ENCODE measurements around the gene GET4.

DNA sequence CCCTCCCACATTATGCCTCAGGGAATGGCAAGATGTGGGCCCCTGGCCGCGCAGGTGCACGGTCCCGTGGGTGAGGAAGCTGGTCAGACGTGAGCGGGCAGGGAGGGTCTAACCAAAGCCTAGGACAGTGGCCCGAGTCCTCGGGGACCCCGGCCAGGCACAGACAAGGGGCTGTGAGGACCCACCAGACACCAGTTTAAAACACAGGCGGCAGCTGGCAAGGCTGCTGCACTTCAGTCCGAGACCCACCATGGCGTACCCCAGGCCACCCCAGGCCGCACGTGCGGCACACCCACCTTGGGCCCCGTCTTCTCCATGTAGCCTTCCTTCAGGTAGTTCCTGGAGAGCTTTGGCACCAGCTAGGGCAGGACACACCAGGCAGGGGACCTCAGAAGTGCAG is 23.5 kb downstream of the GET4 start:
- TF ChIP-seq, protein P1, sequence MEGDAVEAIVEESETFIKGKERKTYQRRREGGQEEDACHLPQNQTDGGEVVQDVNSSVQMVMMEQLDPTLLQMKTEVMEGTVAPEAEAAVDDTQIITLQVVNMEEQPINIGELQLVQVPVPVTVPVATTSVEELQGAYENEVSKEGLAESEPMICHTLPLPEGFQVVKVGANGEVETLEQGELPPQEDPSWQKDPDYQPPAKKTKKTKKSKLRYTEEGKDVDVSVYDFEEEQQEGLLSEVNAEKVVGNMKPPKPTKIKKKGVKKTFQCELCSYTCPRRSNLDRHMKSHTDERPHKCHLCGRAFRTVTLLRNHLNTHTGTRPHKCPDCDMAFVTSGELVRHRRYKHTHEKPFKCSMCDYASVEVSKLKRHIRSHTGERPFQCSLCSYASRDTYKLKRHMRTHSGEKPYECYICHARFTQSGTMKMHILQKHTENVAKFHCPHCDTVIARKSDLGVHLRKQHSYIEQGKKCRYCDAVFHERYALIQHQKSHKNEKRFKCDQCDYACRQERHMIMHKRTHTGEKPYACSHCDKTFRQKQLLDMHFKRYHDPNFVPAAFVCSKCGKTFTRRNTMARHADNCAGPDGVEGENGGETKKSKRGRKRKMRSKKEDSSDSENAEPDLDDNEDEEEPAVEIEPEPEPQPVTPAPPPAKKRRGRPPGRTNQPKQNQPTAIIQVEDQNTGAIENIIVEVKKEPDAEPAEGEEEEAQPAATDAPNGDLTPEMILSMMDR (IDR thresholded peaks at IDR 0.05), result no peak
- no peak for TF ChIP-seq POLR2A (IDR thresholded peaks at IDR 0.05)

All from body of pancreas (tissue), 4 donors.